H1 (cell line): ENCODE measurements around the gene ZNF592. TPM values are rescaled to one million over a fixed set of nuclear protein-coding genes. Genes with fewer than 3 reads are reported as not detected.

Experiments used
- CEBPB ChIP-seq: IDR thresholded peaks from 2 replicates; pipeline ENCODE4 v1.6.1; 2012; ENCODE audit warnings: low read depth, low read length
- CHD2 ChIP-seq: IDR thresholded peaks from 2 replicates; pipeline ENCODE4 v1.6.1; 2012; ENCODE audit warnings: low read length, improper control_type of control experiment
- CREB1 ChIP-seq: IDR thresholded peaks from 2 replicates; pipeline ENCODE4 v1.6.1; 2012; ENCODE audit warnings: inconsistent platforms
- CTBP2 ChIP-seq: IDR thresholded peaks from 2 replicates; pipeline ENCODE4 v1.7.0; 2011; ENCODE audit warnings: borderline replicate concordance, mild to moderate bottlenecking, moderate library complexity, mixed read lengths, low read length; ENCODE audit not compliant: insufficient read depth, insufficient read length
- EGR1 ChIP-seq: IDR thresholded peaks from 2 replicates; pipeline ENCODE4 v1.6.1; 2011; ENCODE audit warnings: low read depth, low read length, borderline replicate concordance
- EP300 ChIP-seq, 2 experiments: IDR thresholded peaks; 1 replicate in 1 of 2; 2 replicates in 1 of 2; pipeline ENCODE4 v1.6.1; 2011 to 2012; ENCODE audit warnings: low read depth in 2 of 2, low read length in 2 of 2, mild to moderate bottlenecking in 2 of 2, borderline replicate concordance in 1 of 2, inconsistent platforms in 1 of 2, moderate library complexity in 1 of 2
- GABPA ChIP-seq: IDR thresholded peaks from 2 replicates; pipeline ENCODE4 v1.6.1; 2011; ENCODE audit warnings: mild to moderate bottlenecking, low read length, moderate library complexity, borderline replicate concordance; ENCODE audit not compliant: insufficient read depth
- GTF2F1 ChIP-seq: IDR thresholded peaks from 2 replicates; pipeline ENCODE4 v1.6.1; 2012; ENCODE audit warnings: low read depth, low read length, improper control_type of control experiment, borderline replicate concordance
- HDAC2 ChIP-seq, 2 experiments: fragments of 300-600 bp in 1 of 2; sonication (generic) in 1 of 2; IDR thresholded peaks; 2 replicates each; pipeline ENCODE4 v1.6.1; 2011 to 2012; ENCODE audit warnings: low read depth in 2 of 2, low read length in 2 of 2, mild to moderate bottlenecking in 2 of 2, moderate library complexity in 2 of 2, borderline replicate concordance in 1 of 2, inconsistent platforms in 1 of 2
- JUN ChIP-seq: IDR thresholded peaks from 2 replicates; pipeline ENCODE4 v1.6.1; 2011; ENCODE audit warnings: low read depth, mild to moderate bottlenecking, improper control_type of control experiment, low read length
- KDM1A ChIP-seq: fragments of 200-600, 300-600 bp; sonication (generic); IDR thresholded peaks from 2 replicates; pipeline ENCODE4 v1.7.1; 2016; ENCODE audit warnings: mild to moderate bottlenecking, low read length, borderline replicate concordance
- KDM4A ChIP-seq: IDR thresholded peaks from one replicate; pipeline ENCODE4 v1.7.1; 2012; ENCODE audit warnings: low read depth, mild to moderate bottlenecking, moderate library complexity, low read length, inconsistent platforms; ENCODE audit not compliant: severe bottlenecking
- KDM5A ChIP-seq: fragments of 200-600 bp; IDR thresholded peaks from 2 replicates; pipeline ENCODE4 v1.7.1; 2012; ENCODE audit warnings: mild to moderate bottlenecking, low read length, inconsistent platforms, mixed read lengths
- MAFK ChIP-seq: IDR thresholded peaks from 2 replicates; pipeline ENCODE4 v1.6.1; 2012; ENCODE audit warnings: low read depth, mild to moderate bottlenecking, improper control_type of control experiment, low read length
- POLR2A ChIP-seq, 2 experiments: IDR thresholded peaks; 1 replicate in 1 of 2; 2 replicates in 1 of 2; pipeline ENCODE4 v1.6.1; 2011; ENCODE audit warnings: low read depth in 2 of 2, low read length in 2 of 2, mild to moderate bottlenecking in 2 of 2; ENCODE audit errors: control extremely low read depth in 1 of 2
- POLR2AphosphoS5 ChIP-seq: IDR thresholded peaks from 2 replicates; pipeline ENCODE4 v1.6.1; 2011; ENCODE audit warnings: low read depth, low read length
- RFX5 ChIP-seq: IDR thresholded peaks from 2 replicates; pipeline ENCODE4 v1.6.1; 2011; ENCODE audit warnings: low read depth, low read length, improper control_type of control experiment, borderline replicate concordance
- RXRA ChIP-seq: IDR thresholded peaks from 2 replicates; pipeline ENCODE4 v1.6.1; 2011; ENCODE audit warnings: low read depth, mild to moderate bottlenecking, low read length, moderate library complexity; ENCODE audit not compliant: insufficient read depth
- SUZ12 ChIP-seq: fragments of 200-600 bp; sonication (generic); IDR thresholded peaks from 2 replicates; pipeline ENCODE4 v1.6.1; 2012; ENCODE audit warnings: mild to moderate bottlenecking, inconsistent platforms, low read length, moderate library complexity, mixed read lengths
- TAF1 ChIP-seq: IDR thresholded peaks from 2 replicates; pipeline ENCODE4 v1.6.1; 2011; ENCODE audit warnings: mild to moderate bottlenecking, low read depth, low read length
- TBP ChIP-seq: IDR thresholded peaks from 2 replicates; pipeline ENCODE4 v1.6.1; 2011; ENCODE audit warnings: low read depth, low read length, improper control_type of control experiment
- polyA plus RNA-seq, 7 experiments: library from polyadenylated mRNA; depleted of rRNA in 3 of 7; stranded (reverse) in 5 of 7; unstranded in 2 of 7; fragments of >200 nt in 5 of 7; fragments of 200-250 nt in 2 of 7; gene quantifications; 1 replicate in 5 of 7; 2 replicates in 1 of 7; 4 replicates in 1 of 7; pipeline versions ENCODE4 v1.2.1 to v1.2.3, GENCODE V29; 2011 to 2013; ENCODE audit warnings: missing spikeins in 2 of 7, mixed read lengths in 2 of 7
- total RNA-seq: library from RNA; stranded (reverse); fragmentation: NEBNext Ultra II Directional; extraction: Animal tissue kit (Norgen Biotek cat#: 25700); gene quantifications from 2 replicates; pipeline ENCODE4 v1.2.1, GENCODE V29; 2021
- TF ChIP-seq, protein P1 (sequence below): IDR thresholded peaks from 2 replicates; pipeline ENCODE4 v1.6.1; 2012; ENCODE audit warnings: low read length, inconsistent platforms
- TF ChIP-seq, protein P2 (sequence below): IDR thresholded peaks from 2 replicates; pipeline ENCODE4 v1.6.1; 2012; ENCODE audit warnings: inconsistent platforms

The ZNF592 gene
- total and polyA plus RNA-seq, 2 of the 8 experiments (the other 6 are each of a cell fraction or from before 2014, with no cell fraction given) = 14.2 to 33.0 TPM

GRCh38 chr15:84716036-84716732 lies 32.2 kb upstream of the ZNF592 start, which contains the start of gene SEC11A (continued):
- TF ChIP-seq CTBP2 (peak; percentile 37), TAF1 (peak; percentile 94), EGR1 (no peak), EP300 (IDR thresholded peaks at IDR 0.05; ENCODE audit: borderline replicate concordance in 1 of 2, low read depth in 2 of 2, low read length in 2 of 2) (no peak), KDM5A (peak; percentile 72; the same call in 1 of the 2 replicates), CREB1 (no peak; the same call in 1 of the 2 replicates), MAFK (no peak), KDM4A (peak; percentile 78), CEBPB (no peak), SUZ12 (no peak), RFX5 (no peak), KDM1A (no peak), TBP (peak; percentile 86), CHD2 (no peak), GTF2F1 (no peak), RXRA (no peak), HDAC2 (IDR thresholded peaks at IDR 0.05; ENCODE audit: borderline replicate concordance in 1 of 2, low read depth in 2 of 2, low read length in 2 of 2) (no peak; a peak in 1 of 4 replicates), JUN (no peak), POLR2AphosphoS5 (peak; percentile 96), POLR2A (IDR thresholded peaks at IDR 0.05; ENCODE audit: control extremely low read depth in 1 of 2, low read depth in 2 of 2, low read length in 2 of 2) (peak; percentile 82 to 96), GABPA (peak; percentile 99)
- TF ChIP-seq, protein P1, sequence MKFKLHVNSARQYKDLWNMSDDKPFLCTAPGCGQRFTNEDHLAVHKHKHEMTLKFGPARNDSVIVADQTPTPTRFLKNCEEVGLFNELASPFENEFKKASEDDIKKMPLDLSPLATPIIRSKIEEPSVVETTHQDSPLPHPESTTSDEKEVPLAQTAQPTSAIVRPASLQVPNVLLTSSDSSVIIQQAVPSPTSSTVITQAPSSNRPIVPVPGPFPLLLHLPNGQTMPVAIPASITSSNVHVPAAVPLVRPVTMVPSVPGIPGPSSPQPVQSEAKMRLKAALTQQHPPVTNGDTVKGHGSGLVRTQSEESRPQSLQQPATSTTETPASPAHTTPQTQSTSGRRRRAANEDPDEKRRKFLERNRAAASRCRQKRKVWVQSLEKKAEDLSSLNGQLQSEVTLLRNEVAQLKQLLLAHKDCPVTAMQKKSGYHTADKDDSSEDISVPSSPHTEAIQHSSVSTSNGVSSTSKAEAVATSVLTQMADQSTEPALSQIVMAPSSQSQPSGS = no peak
- TF ChIP-seq, protein P2, sequence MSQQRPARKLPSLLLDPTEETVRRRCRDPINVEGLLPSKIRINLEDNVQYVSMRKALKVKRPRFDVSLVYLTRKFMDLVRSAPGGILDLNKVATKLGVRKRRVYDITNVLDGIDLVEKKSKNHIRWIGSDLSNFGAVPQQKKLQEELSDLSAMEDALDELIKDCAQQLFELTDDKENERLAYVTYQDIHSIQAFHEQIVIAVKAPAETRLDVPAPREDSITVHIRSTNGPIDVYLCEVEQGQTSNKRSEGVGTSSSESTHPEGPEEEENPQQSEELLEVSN = peak; percentile 19; the same call in 1 of the 2 replicates
